Subcutaneous adipose tissue (tissue), 4 donors: ENCODE data around the gene CCT7. TPM values are rescaled to one million over a fixed set of nuclear protein-coding genes. Genes with fewer than 3 reads are reported as not detected.

Experiments
- CTCF ChIP-seq: fragments of 450-650 bp; IDR thresholded peaks from one replicate; pipeline ENCODE4 v1.5.1; 2016; ENCODE audit warnings: low read depth, mild to moderate bottlenecking, control low read depth, antibody characterized with exemption, moderate library complexity
- total RNA-seq, 4 donors: library from RNA; depleted of rRNA; stranded (reverse); fragments of >200 nt; gene quantifications; one replicate each; pipeline ENCODE4 v1.1.0, GENCODE V29; 2016

Gene CCT7
- total RNA-seq, 4 donors from 2014 or later = 131 to 219 (median 154) TPM

GRCh38 chr2:73239776-73240175, 5.7 kb downstream of the CCT7 start:
- TF ChIP-seq CTCF = no peak

- TF ChIP-seq CTCF = no peak
Measured at GRCh38 chr2:73243884-73244570, 9.9 kb downstream of the CCT7 start.

- no peak for TF ChIP-seq CTCF
Measured at GRCh38 chr2:73244580-73244979, 10.5 kb downstream of the CCT7 start.

- TF ChIP-seq CTCF = no peak
Measured at GRCh38 chr2:73246850-73247249, 12.7 kb downstream of the CCT7 start.

GRCh38 chr2:73249636-73250035, 15.5 kb downstream of the CCT7 start:
- no peak for TF ChIP-seq CTCF

- no peak for TF ChIP-seq CTCF
Measured at GRCh38 chr2:73250872-73251846, 17.1 kb downstream of the CCT7 start.
